Activated CD8-positive, alpha-beta memory T cell treated with anti-CD3 and anti-CD28 coated beads, Interleukin-2, amount 50 U/mL, for 1 hour (primary cell): ENCODE measurements around the gene GNPTG.

Experiments
- DNase-seq: peaks from one replicate; pipeline ENCODE4 v3.0.0-alpha.2; 2020; ENCODE audit errors: extremely low read depth

Gene GNPTG

DNA sequence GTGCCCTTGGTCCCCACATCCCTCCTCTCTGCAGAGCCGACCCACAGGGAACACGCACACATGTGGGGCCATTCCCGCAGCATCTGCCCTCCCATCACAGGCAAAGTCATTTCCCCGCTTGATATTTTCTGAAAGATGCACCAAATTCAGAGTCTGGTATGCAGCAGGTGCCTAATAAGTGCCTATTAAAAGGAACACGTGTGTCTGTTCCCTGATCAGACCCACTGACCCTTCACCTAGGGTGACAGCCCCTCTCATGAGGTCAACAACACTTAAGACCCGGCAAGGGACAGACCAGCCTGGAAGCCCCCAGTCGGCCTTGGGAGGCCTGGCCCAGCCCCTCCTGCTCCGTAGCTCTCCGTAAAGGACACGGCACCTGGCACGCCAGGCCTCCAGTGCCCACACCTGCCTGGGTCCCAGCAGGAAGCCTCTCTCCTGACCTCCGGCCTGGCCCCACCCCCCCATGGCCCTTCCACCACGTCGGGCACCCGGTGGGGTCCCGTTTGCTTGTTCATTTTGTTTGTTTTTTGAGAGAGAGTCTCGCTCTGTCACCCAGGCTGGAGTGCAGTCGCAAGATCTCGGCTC lies 42.7 kb downstream of the GNPTG start:
- DNase-seq, result no peak

DNA sequence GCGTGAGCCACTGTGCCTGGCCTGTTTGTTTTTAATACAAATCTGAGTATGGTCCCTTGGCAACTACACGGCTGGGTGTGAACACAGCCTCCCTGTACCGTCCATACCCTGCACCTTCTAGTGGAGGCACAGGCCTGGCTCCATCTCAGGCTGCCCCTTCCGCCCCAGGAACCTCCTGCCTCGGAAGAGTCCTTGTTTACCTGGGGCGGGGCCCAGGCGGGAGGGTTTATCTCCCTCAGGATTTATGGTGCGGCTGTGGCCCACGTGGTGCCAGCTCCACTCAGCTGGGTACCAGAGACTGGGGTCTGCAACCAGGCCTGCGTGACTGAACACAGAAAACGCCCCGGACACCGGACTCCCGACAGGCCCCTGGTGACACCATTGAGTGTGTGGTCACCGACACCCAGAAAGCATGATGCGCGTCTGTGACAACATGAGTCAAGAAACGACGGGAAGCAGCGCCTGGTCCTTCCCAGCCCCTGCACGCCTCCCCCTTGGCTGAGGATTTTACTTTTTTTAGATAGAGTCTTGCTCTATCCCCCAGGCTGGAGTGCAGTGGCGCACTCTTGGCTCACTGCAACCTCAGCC lies 43.8 kb downstream of the GNPTG start:
- no peak for DNase-seq

DNA sequence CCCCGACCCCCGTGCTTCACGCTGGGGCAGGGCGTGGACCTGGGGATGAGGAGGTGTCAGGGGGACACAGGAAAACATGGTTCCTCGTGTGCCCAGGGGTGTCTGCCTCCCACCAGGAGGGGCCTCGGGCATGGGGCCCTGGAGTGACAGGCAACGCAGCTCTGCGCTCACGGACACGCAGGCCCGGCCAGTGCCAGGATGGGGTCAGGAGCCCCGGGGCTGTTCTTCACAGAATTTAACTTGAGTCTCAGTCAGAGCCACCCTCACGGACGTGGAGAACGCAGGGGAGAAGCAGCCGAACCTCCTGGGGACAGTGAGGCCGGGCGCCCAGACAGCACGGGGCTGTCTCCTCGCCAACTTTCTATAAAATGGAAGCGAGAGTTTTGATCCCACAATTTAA lies 46.0 kb downstream of the GNPTG start:
- no peak for DNase-seq

DNA sequence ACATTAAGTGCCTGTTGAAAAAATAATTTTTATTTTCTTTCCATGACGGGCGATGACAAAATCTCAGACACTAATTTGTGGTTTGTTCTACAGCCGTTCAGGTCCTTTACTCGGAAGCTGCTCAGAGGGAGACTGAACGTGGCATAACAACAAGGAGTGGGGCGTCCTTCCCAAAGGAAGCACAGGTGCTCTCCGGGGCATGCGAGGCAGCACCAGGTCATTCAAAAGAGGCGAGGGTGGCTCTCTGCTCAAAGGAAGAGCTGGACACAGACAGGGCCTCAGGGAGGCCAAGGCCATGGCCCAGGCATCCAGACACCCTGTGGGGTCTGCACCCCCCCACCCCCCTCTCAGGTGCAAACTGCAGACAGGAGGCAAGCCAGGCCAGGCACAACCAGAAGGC lies 46.6 kb downstream of the GNPTG start:
- DNase-seq, result no peak

DNA sequence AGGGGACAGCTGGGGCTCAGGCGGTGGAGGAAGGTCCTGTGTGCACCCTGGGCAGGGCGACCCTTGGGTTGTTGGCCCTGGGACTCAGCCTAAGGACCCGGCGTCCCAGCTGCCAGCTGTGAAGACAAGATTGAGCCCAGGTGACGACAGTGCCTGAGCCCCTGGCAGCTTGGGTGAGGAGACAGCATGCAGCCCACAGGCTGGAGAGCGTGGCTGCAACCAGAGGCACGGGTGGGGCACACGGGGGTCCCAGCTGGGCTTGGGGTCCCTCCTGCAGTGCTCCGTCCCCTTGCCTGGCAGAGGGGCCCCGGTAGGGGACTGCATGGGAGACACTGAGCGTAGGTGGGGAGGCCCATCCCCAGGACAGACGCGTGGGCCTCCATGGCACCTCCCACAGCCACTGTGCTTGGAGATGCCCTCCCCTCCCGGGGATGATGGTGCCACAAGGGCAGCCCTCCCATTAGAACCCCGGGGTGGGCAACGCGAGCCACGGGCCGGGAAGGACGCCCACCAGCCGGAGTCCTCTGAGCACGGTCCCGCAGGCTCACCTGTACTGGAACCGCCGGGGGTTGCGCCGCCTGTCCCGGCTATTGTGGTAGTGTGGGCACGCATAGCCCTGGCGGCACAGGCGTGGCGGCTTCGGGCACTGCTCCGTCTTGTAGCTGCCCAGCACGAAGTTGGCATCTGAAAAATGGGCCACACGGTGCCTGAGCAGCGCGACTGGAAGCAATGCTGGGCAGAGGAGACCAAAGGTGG lies 47.3 kb downstream of the GNPTG start:
- no peak for DNase-seq

DNA sequence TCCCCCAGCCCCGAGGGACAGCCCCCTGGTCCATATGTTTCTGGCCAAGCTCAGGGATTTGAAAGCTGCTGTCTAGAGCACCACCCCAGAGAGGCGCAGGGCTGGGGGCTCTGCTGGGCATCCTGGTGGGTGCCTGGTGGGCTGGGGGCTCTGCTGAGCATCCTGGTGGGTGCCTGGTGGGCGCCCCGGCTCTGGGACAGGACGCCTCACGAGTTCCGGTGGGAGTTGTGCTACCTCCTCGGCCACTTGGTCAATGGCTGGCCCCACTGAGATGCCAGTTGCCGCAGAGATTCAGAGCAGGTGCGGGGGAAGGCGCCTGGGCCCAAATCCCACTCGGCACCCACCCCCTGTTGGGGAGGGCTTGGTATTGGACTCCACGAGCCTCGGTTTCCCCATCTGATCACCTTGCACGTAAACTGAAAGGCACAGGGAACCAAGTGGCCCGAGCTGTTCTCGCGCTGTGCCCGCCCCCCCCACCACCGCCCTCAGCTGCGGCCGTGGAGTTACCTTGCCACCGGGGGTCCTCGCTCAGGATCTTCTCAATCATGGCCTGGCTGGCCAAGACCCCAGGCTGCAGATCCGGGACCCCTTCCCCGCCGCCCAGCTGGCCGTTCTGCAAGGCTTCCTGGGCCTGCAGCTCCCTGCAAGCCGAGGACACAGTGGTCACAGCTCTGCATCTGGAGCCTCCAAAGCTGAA lies 49.5 kb downstream of the GNPTG start:
- DNase-seq, result no peak

DNA sequence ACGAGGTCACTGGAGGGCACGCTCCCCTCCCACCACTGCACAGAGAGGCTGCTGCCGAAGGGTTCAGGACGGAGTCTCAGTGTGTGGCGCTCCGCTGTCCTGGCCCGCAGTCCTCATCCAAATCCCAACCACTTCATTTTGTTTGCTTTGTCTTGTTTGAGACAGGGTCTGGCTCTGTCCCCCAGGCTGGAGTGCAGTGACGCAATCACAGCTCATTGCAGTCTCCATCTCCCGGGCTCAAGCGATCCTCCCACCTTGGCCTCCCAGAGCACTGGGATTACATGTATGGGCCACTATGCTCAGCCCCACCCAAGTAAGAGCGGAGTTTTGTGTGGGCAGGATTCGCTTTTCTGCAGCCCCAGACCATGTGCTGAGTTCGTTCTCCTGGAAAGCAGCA lies 50.0 kb downstream of the GNPTG start:
- no peak for DNase-seq

DNA sequence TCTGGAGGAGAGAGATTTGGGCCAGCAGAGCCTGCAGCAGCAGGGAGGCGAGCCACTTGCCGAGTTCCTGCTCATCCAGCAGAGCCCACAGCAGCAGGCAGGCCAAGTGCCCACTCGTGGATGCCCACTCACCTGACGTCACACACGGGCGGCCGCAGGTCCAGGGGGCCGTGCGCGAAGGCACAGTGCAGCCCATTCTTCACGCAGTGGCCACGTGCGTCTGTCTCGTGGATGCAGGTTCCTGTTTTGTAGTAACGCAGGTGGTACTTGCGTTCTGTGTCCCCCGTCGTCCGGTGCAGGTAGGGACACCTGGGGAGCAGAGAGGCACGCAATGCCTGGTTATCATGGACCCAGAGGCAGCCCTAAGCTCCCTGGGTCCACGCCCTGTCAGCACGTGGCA lies 51.3 kb downstream of the GNPTG start:
- no peak for DNase-seq

DNA sequence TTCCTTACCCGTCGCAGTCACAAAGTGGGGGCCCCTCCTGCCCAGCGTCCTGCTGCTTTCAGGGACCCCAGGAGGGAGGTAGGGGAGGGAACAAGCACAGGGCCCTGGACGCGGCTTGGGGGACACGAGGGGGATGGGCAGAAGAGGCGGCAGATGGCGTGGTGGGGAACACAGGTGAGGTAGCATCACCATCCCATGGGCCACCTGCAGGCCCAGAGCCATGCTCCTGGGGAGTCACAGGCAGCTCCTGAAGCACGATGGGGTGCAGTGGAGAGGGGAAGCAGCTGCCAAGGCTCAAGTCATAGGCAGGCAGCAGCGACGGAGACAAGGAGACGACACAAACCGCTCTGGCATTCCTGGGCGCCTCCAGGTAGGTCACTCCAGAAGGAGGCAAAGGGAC lies 52.0 kb downstream of the GNPTG start:
- no peak for DNase-seq

DNA sequence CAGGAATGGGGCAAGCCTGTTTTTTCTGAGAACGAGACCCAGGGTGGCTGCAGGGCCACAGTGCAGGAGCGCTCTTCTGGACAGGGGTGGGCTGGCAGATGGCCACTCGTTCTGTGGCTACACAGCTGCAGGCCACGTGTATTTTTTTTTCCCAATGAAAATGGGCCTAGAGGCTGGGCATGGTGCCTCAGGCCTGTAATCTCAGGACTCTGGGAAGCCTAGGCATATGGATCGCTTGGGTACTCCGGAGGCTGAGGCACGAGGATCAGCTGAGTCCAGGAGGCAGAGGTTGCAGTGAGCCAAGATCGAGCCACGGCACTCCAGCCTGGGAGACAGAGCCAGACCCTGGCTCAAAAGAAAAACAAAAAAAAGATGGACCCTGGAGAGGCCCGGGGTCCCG lies 56.0 kb downstream of the GNPTG start:
- DNase-seq, result no peak

DNA sequence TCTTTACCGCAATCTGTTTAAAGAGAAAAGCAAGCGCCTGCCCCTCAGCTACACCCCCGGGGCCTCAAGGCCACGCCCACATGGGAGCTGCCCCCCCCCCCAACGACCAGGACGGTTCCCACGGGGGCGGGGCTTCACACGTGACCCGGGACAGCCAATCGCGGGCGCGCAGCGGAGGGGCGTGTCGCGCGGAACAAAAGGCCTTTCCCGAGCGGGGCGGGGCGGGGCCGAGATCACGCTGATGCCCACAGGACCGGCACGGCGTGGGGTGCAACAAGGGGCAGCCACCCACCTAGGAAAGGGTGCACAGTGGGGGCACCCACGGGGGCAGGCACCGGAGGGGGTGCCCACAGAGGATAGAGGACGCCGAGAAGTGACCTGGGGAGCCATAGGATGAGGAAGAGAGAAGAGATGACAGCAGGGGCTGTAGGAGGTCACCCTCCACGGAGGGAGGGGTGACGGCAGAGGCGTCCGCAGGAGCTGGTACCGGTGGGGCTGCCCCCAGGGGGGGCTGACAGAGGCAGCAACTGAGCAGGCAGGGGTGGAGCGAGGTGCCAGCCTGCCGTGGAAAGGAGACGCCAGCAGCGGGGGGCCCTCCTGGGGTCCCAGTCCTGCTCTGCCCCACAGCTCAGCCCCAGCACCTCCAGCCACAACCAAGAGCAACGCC lies 56.6 kb downstream of the GNPTG start:
- DNase-seq, result peak; percentile 93

DNA sequence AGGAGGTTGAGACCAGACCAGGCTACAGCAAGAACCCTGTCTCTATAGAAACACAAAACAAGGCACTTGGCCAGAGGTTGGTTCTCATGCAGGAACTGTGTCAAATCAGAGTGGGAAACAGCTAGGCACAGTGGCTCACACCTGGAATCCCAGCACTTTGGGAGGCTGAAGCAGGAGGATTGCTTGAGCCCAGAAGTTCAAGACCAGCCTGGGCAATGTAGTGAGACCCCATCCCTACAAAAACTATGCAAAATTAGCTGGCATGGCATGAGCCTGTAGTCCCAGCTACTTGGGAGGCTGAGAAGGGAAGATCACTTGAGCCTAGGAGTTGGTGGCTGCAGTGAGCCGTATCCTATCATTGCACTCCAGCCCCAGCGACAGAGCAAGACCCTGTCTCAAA lies 61.1 kb downstream of the GNPTG start:
- DNase-seq, result no peak
